ENCODE data around the gene PLA1A.

GRCh38 chr3:119582178-119582577 is 15.5 kb upstream of the PLA1A start:
- no peak for TF ChIP-seq ZEB2 (tag by site-specific recombination; IDR thresholded peaks at IDR 0.05)
- no peak for TF ChIP-seq CTCF (tag by site-specific recombination; IDR thresholded peaks at IDR 0.05)
- no peak for TF ChIP-seq ZNF610 (tag by site-specific recombination; IDR thresholded peaks at IDR 0.05; ENCODE audit: borderline replicate concordance)
- TF ChIP-seq ZNF18 (tag by site-specific recombination; IDR thresholded peaks at IDR 0.05): no peak
- no peak for TF ChIP-seq SALL2 (tag by site-specific recombination; IDR thresholded peaks at IDR 0.05; ENCODE audit: borderline replicate concordance)
- TF ChIP-seq ZSCAN5A (tag by site-specific recombination; IDR thresholded peaks at IDR 0.05): no peak
- no peak for TF ChIP-seq ZNF792 (tag by site-specific recombination; IDR thresholded peaks at IDR 0.05)
- no peak for TF ChIP-seq OVOL3 (tag by site-specific recombination; IDR thresholded peaks at IDR 0.05)
- TF ChIP-seq ZNF777 (tag by site-specific recombination; IDR thresholded peaks at IDR 0.05; ENCODE audit: borderline replicate concordance): no peak
- no peak for TF ChIP-seq KLF17 (tag by site-specific recombination; IDR thresholded peaks at IDR 0.05)
- TF ChIP-seq KLF9 (tag by site-specific recombination; IDR thresholded peaks at IDR 0.05; ENCODE audit: low read depth): no peak
- TF ChIP-seq ZNF211 (tag by site-specific recombination; IDR thresholded peaks at IDR 0.05; ENCODE audit: low read depth): no peak
- no peak for TF ChIP-seq REST (tag by site-specific recombination; IDR thresholded peaks at IDR 0.05)
- TF ChIP-seq ZNF692 (tag by site-specific recombination; IDR thresholded peaks at IDR 0.05): no peak
